IMR-90 (cell line): ENCODE measurements around the gene CEBPZ. TPM values are rescaled to one million over a fixed set of nuclear protein-coding genes. Genes with fewer than 3 reads are reported as not detected.

Source experiments
- ATAC-seq: fragments of 200-7000 bp; cut with Tn5 transposase; 2 replicates; pipeline ENCODE4 v1.9.1; 2020; ENCODE audit warnings: low read depth, mild to moderate bottlenecking, moderate library complexity
- BruUV-seq: library from RNA; stranded (reverse); fragments of 400-500 nt; replicated peaks from 2 replicates; lab custom pipeline; 2021; lab: Mats Ljungman, UMichigan
- CTCF ChIA-PET: fragments of 300-600 bp; formaldehyde crosslinking; extraction: SDS; loops from one replicate; lab custom pipeline; 2021; ENCODE audit warnings: antibody characterized with exemption; lab: Yijun Ruan, JAX
- POLR2A ChIA-PET: fragments of 300-600 bp; sonication (Branson Sonifier 250); formaldehyde crosslinking; loops from one replicate; lab custom pipeline; 2022; ENCODE audit warnings: antibody characterized with exemption; ENCODE audit not compliant: unreplicated experiment; lab: Charles Lee
- DNase-seq: peaks from one replicate; pipeline ENCODE4 v3.0.0; 2013
- H2AFZ ChIP-seq: replicated peaks from 2 replicates; pipeline ENCODE3; 2013; ENCODE audit warnings: low read length, mild to moderate bottlenecking; ENCODE audit not compliant: poor library complexity
- H2AK5ac ChIP-seq: 2 replicates; pipeline ENCODE4 v1.6.1; 2013; ENCODE audit warnings: low read depth, low read length, inconsistent platforms
- H2AK9ac ChIP-seq: replicated peaks from 2 replicates; pipeline ENCODE3; 2013; ENCODE audit warnings: mild to moderate bottlenecking, low read depth, low read length, moderate library complexity; ENCODE audit not compliant: poor library complexity
- H2BK120ac ChIP-seq: 2 replicates; pipeline ENCODE4 v1.6.1; 2013; ENCODE audit warnings: low read depth, low read length, inconsistent platforms
- H2BK15ac ChIP-seq: 3 replicates; pipeline ENCODE4 v1.6.1; 2013; ENCODE audit warnings: low read depth, low read length, inconsistent platforms
- H2BK20ac ChIP-seq: 2 replicates; pipeline ENCODE4 v1.6.1; 2013; ENCODE audit warnings: low read depth, mild to moderate bottlenecking, inconsistent platforms, low read length, moderate library complexity
- H2BK5ac ChIP-seq: 2 replicates; pipeline ENCODE4 v1.6.1; 2013; ENCODE audit warnings: mild to moderate bottlenecking, low read depth, low read length, inconsistent platforms; ENCODE audit not compliant: poor library complexity, severe bottlenecking
- H3K14ac ChIP-seq: replicated peaks from 2 replicates; pipeline ENCODE4 v1.6.1; 2013; ENCODE audit warnings: low read depth, low read length, inconsistent platforms
- H3K18ac ChIP-seq: 2 replicates; pipeline ENCODE4 v1.6.1; 2013; ENCODE audit warnings: low read depth, low read length, control low read depth
- H3K23ac ChIP-seq: 2 replicates; pipeline ENCODE4 v1.6.1; 2013; ENCODE audit warnings: low read depth, low read length, inconsistent platforms
- H3K27ac ChIP-seq: 2 replicates; pipeline ENCODE4 v1.5.1; 2013; ENCODE audit warnings: mild to moderate bottlenecking, control low read depth, low read length; ENCODE audit not compliant: insufficient read depth
- H3K27me3 ChIP-seq: 2 replicates; pipeline ENCODE4 v1.6.1; 2013; ENCODE audit warnings: low read length; ENCODE audit not compliant: control insufficient read depth, insufficient read depth
- H3K36me3 ChIP-seq: 2 replicates; pipeline ENCODE4 v1.6.1; 2013; ENCODE audit warnings: low read length, mixed read lengths; ENCODE audit not compliant: control insufficient read depth, insufficient read depth
- H3K4ac ChIP-seq: 2 replicates; pipeline ENCODE4 v1.6.1; 2013; ENCODE audit warnings: low read depth, low read length, inconsistent platforms
- H3K4me1 ChIP-seq: 2 replicates; pipeline ENCODE4 v1.6.1; 2013; ENCODE audit warnings: low read length, mixed read lengths; ENCODE audit not compliant: control insufficient read depth, insufficient read depth
- H3K4me2 ChIP-seq: 2 replicates; pipeline ENCODE4 v1.6.1; 2013; ENCODE audit warnings: low read depth, mild to moderate bottlenecking, control low read depth, low read length, moderate library complexity
- H3K4me3 ChIP-seq: 2 replicates; pipeline ENCODE4 v1.5.1; 2013; ENCODE audit warnings: low read depth, mild to moderate bottlenecking, control low read depth, low read length, moderate library complexity; ENCODE audit not compliant: insufficient read depth
- H3K56ac ChIP-seq: 2 replicates; pipeline ENCODE4 v1.6.1; 2013; ENCODE audit warnings: low read length, inconsistent platforms; ENCODE audit not compliant: insufficient read depth; ENCODE audit errors: extremely low read depth
- H3K79me1 ChIP-seq, 2 experiments: 2 replicates each; pipeline ENCODE4 v1.6.1; 2013; ENCODE audit warnings: low read length in 2 of 2, inconsistent platforms in 1 of 2, low read depth in 1 of 2
- H3K9ac ChIP-seq: 2 replicates; pipeline ENCODE4 v1.6.1; 2013; ENCODE audit warnings: low read depth, low read length, control low read depth
- H3K9me1 ChIP-seq: 2 replicates; pipeline ENCODE4 v1.6.1; 2013; ENCODE audit warnings: low read length, inconsistent platforms; ENCODE audit not compliant: insufficient read depth
- H3K9me3 ChIP-seq: 2 replicates; pipeline ENCODE4 v1.6.1; 2013; ENCODE audit warnings: low read length; ENCODE audit not compliant: control insufficient read depth, insufficient read depth
- H4K20me1 ChIP-seq: 2 replicates; pipeline ENCODE4 v1.6.1; 2013; ENCODE audit warnings: low read length, inconsistent platforms; ENCODE audit not compliant: insufficient read depth
- H4K5ac ChIP-seq: 2 replicates; pipeline ENCODE4 v1.6.1; 2013; ENCODE audit warnings: mild to moderate bottlenecking, low read depth, low read length, control low read depth
- H4K8ac ChIP-seq, 2 experiments: 2 replicates each; pipeline ENCODE4 v1.6.1; 2013; ENCODE audit warnings: low read depth in 2 of 2, low read length in 2 of 2, control low read depth in 1 of 2, inconsistent platforms in 1 of 2
- H4K91ac ChIP-seq: 2 replicates; pipeline ENCODE4 v1.6.1; 2013; ENCODE audit warnings: low read depth, low read length, inconsistent platforms; ENCODE audit not compliant: insufficient read depth
- BHLHE40 ChIP-seq: fragments of 150-350 bp; IDR thresholded peaks from 2 replicates; pipeline ENCODE4 v1.6.1; 2016; ENCODE audit warnings: mild to moderate bottlenecking, low read depth, low read length
- CEBPB ChIP-seq: IDR thresholded peaks from 2 replicates; pipeline ENCODE4 v1.6.1; 2012; ENCODE audit warnings: low read depth, low read length, improper control_type of control experiment
- CTCF ChIP-seq: conservative IDR thresholded peaks from 2 replicates; pipeline ENCODE4 v1.5.1; 2012; ENCODE audit warnings: mild to moderate bottlenecking, low read depth, low read length, improper control_type of control experiment
- MAFK ChIP-seq: IDR thresholded peaks from 2 replicates; pipeline ENCODE4 v1.6.1; 2012; ENCODE audit warnings: low read depth, low read length, improper control_type of control experiment
- NFE2L2 ChIP-seq: fragments of 150-350 bp; IDR thresholded peaks from 2 replicates; pipeline ENCODE4 v1.6.1; 2016; ENCODE audit warnings: low read depth, mild to moderate bottlenecking, low read length
- RAD21 ChIP-seq: IDR thresholded peaks from 2 replicates; pipeline ENCODE4 v1.6.1; 2012; ENCODE audit warnings: low read length, improper control_type of control experiment
- USF2 ChIP-seq: fragments of 150-350 bp; IDR thresholded peaks from 2 replicates; pipeline ENCODE4 v1.6.1; 2017; ENCODE audit warnings: mild to moderate bottlenecking, antibody characterized with exemption, low read length, low read depth
- WGBS, 2 experiments: methylation state at CpG; one replicate each; pipeline versions ENCODE4 v1.1.5 to v1.1.7; 2013; ENCODE audit warnings: missing lambda C conversion rate in 2 of 2; ENCODE audit not compliant: insufficient read length in 1 of 2; ENCODE audit errors: extremely low coverage in 2 of 2; 5-methylcytosine and 5-hydroxymethylcytosine counted together
- dilution Hi-C: fragments of 300-500 bp; cut with HindIII; formaldehyde crosslinking; loops from one replicate; pipeline ENCODE4 v1.14.3; 2018; ENCODE audit warnings: low sequenced_read_pairs; ENCODE audit not compliant: unreplicated experiment
- in situ Hi-C: fragments of 300-500 bp; cut with MboI; formaldehyde crosslinking; loops from 3 replicates; pipeline ENCODE4 v1.14.3; 2019; ENCODE audit warnings: low sequenced_read_pairs, inconsistent platforms, mixed read lengths
- intact Hi-C: fragments of 100-400 bp; cut with micrococcal nuclease; formaldehyde crosslinking; loops from 2 replicates; pipeline ENCODE4 v1.10.0; 2022
- polyA plus RNA-seq, 3 experiments: library from polyadenylated mRNA; depleted of rRNA; stranded (reverse); fragments of >200 nt; gene quantifications; 2 replicates each; pipeline ENCODE4 v1.2.3, GENCODE V29; 2012; ENCODE audit warnings: low replicate concordance in 1 of 3
- total RNA-seq: library from RNA; depleted of rRNA; stranded (reverse); fragments of >200 nt; gene quantifications from 2 replicates; pipeline ENCODE4 v1.2.3, GENCODE V29; 2012

Gene CEBPZ
- total and polyA plus RNA-seq, 2 of the 4 experiments (the other 2 are of a cell fraction) = 9.4 to 33.3 TPM

- no peaks in the 10 kb centered on the region for H3K4me1 ChIP-seq
- DNase-seq (no peak), ATAC-seq (no peak)
- in situ Hi-C loops (no loop called here), intact Hi-C loops (no loop called here), dilution Hi-C loops (no loop called here)
- no peak overlapping the region for H3K4me2 ChIP-seq
- peaks cover 22 to 41% of the 10 kb centered on the region in 2 experiments for H3K79me1 ChIP-seq
- H3K14ac ChIP-seq = no peak overlapping the region
- no peak overlapping the region for H2AFZ ChIP-seq
- H2BK20ac ChIP-seq = no peak overlapping the region
- H3K56ac ChIP-seq = no peak overlapping the region
- no peak overlapping the region for H3K18ac ChIP-seq
- TF ChIP-seq RAD21 (no peak), CEBPB (no peak), MAFK (no peak), USF2 (no peak), NFE2L2 (no peak), CTCF (no peak), BHLHE40 (no peak)
- no TSS peak for BruUV-seq
- no peak overlapping the region for H4K5ac ChIP-seq
- no peak overlapping the region for H3K23ac ChIP-seq
- CTCF ChIA-PET = interaction anchor here (0.6 kb wide), 1 partner anchor 632 kb away, joined by 3 read pairs; no protein-coding TSS in a partner anchor
- POLR2A ChIA-PET = no interaction called here
- no peak overlapping the region for H2BK15ac ChIP-seq
- H2AK5ac ChIP-seq = no peak overlapping the region
- no peak overlapping the region for H3K4me3 ChIP-seq
- peaks cover 28% of the 10 kb centered on the region for H3K36me3 ChIP-seq
- no peak overlapping the region for H3K9ac ChIP-seq
- no peak overlapping the region for H2BK5ac ChIP-seq
- H4K20me1 ChIP-seq = no peaks in the 10 kb centered on the region; the same call in 1 of the 2 replicates
- H3K27me3 ChIP-seq = no peaks in the 10 kb centered on the region
- no peaks in the 10 kb centered on the region for H3K9me3 ChIP-seq
- H2BK120ac ChIP-seq = no peak overlapping the region
- 100% methylated on average over 1 of the region's 1 CpG; no CpG with 5 or more reads in 1 of the 2 experiments for WGBS, 2 experiments
- H4K8ac ChIP-seq = no peak overlapping the region
- no peak overlapping the region for H2AK9ac ChIP-seq
- H3K9me1 ChIP-seq = no peaks in the 10 kb centered on the region
- no peak overlapping the region for H4K91ac ChIP-seq
- H3K4ac ChIP-seq = no peak overlapping the region
- H3K27ac ChIP-seq = no peak overlapping the region
Measured at GRCh38 chr2:37224063-37224462, 7.3 kb downstream of the CEBPZ start.
